A673 (cell line): Measurements from ENCODE around the gene NCKAP1. TPM values are rescaled to one million over a fixed set of nuclear protein-coding genes. Genes with fewer than 3 reads are reported as not detected.
A peak's percentile ranks its signal among the peaks of the same experiment; 100 is the strongest.
"Not testable (repeated sequence)": the region's sequence is repeated elsewhere in the genome, so short reads cannot be mapped to it uniquely, and the experiment has no call there.

Experiments
- BruUV-seq: library from RNA; stranded (reverse); fragments of 400-500 nt; replicated peaks from 2 replicates; lab custom pipeline; 2021; lab: Mats Ljungman, UMichigan
- CTCF ChIA-PET: fragments of 300-600 bp; sonication (Branson Sonifier 250); formaldehyde crosslinking; loops from one replicate; lab custom pipeline; 2022; ENCODE audit warnings: antibody characterized with exemption; lab: Charles Lee
- POLR2A ChIA-PET: fragments of 300-600 bp; sonication (Branson Sonifier 250); formaldehyde crosslinking; loops from one replicate; lab custom pipeline; 2022; ENCODE audit warnings: antibody characterized with exemption; ENCODE audit not compliant: low non-redundant PET; lab: Charles Lee
- DNase-seq: peaks from one replicate; pipeline ENCODE4 v3.0.0-alpha.2; 2015; ENCODE audit warnings: low spot score
- H3K27ac ChIP-seq: fragments of 200-600 bp; sonication (generic); 2 replicates; pipeline ENCODE4 v1.5.1; 2016; ENCODE audit warnings: mixed run types, low read depth, mild to moderate bottlenecking, mixed read lengths, antibody characterized with exemption, low read length; ENCODE audit not compliant: poor library complexity, severe bottlenecking
- H3K27me3 ChIP-seq: fragments of 200-600 bp; sonication (generic); replicated peaks from 2 replicates; pipeline ENCODE4 v1.6.1; 2017; ENCODE audit warnings: mixed run types, low read depth, mild to moderate bottlenecking, mixed read lengths, antibody characterized with exemption, low read length; ENCODE audit not compliant: insufficient read depth, poor library complexity
- H3K36me3 ChIP-seq: fragments of 200-600 bp; sonication (generic); 2 replicates; pipeline ENCODE4 v1.6.1; 2016; ENCODE audit warnings: mixed run types, mild to moderate bottlenecking, mixed read lengths, antibody characterized with exemption, low read length; ENCODE audit not compliant: insufficient read depth, poor library complexity, severe bottlenecking
- H3K4me1 ChIP-seq: fragments of 200-600 bp; sonication (generic); 2 replicates; pipeline ENCODE4 v1.6.1; 2017; ENCODE audit warnings: mixed run types, mild to moderate bottlenecking, mixed read lengths, antibody characterized with exemption, low read length; ENCODE audit not compliant: insufficient read depth, poor library complexity, severe bottlenecking
- H3K4me3 ChIP-seq: fragments of 200-600 bp; sonication (generic); 2 replicates; pipeline ENCODE4 v1.5.1; 2016; ENCODE audit warnings: low read depth, mixed run types, mild to moderate bottlenecking, mixed read lengths, low read length; ENCODE audit not compliant: poor library complexity, severe bottlenecking
- H3K9me3 ChIP-seq: fragments of 200-600 bp; sonication (generic); 2 replicates; pipeline ENCODE4 v1.6.1; 2016; ENCODE audit warnings: mixed run types, low read depth, mild to moderate bottlenecking, mixed read lengths, antibody characterized with exemption, low read length; ENCODE audit not compliant: poor library complexity, severe bottlenecking
- CTCF ChIP-seq: fragments of 300-800, 200-600 bp; sonication (generic); conservative IDR thresholded peaks from 2 replicates; pipeline ENCODE4 v1.5.1; 2017; ENCODE audit warnings: low read depth, mild to moderate bottlenecking, antibody characterized with exemption, low read length, moderate library complexity, mixed read lengths
- EZH2 ChIP-seq: fragments of 200-600 bp; sonication (generic); IDR thresholded peaks from 2 replicates; pipeline ENCODE4 v1.6.1; 2017; ENCODE audit warnings: borderline replicate concordance, low read depth, mild to moderate bottlenecking, mixed read lengths, antibody characterized with exemption, low read length; ENCODE audit not compliant: poor library complexity, severe bottlenecking
- intact Hi-C: fragments of 100-400 bp; cut with micrococcal nuclease; formaldehyde crosslinking; loops from one replicate; pipeline ENCODE4 v1.10.0; 2022; ENCODE audit not compliant: unreplicated experiment
- total RNA-seq: library from RNA; stranded (reverse); gene quantifications from 2 replicates; pipeline ENCODE4 v1.2.3, GENCODE V29; 2021

Gene NCKAP1
- total RNA-seq, 1 experiment from 2014 or later, result 153 TPM

- no peaks in the 10 kb centered on the region for H3K9me3 ChIP-seq
- H3K27me3 ChIP-seq, result no peaks in the 10 kb centered on the region
- H3K4me1 ChIP-seq, result peaks cover 22% of the 10 kb centered on the region
- POLR2A ChIA-PET, result no interaction called here
- no peak overlapping the region for H3K4me3 ChIP-seq
- CTCF ChIA-PET, result no interaction called here
- no TSS peak for BruUV-seq
- no peak for TF ChIP-seq EZH2
- no peak for TF ChIP-seq CTCF
- H3K27ac ChIP-seq, result no peak overlapping the region
- no peak for DNase-seq
- H3K36me3 ChIP-seq, result no peaks in the 10 kb centered on the region
- intact Hi-C loops, result no loop called here
These were observed 144.1 kb downstream of the NCKAP1 start for GRCh38 chr2:182894174-182894573.

GRCh38 chr2:182893666-182894065 is 144.6 kb downstream of the NCKAP1 start:
- Histone ChIP-seq H3K9me3 (no peaks in the 10 kb centered on the region), H3K4me3 (no peak overlapping the region), H3K36me3 (no peaks in the 10 kb centered on the region), H3K4me1 (peaks cover 22% of the 10 kb centered on the region), H3K27me3 (no peaks in the 10 kb centered on the region), H3K27ac (no peak overlapping the region)
- TF ChIP-seq EZH2 (no peak), CTCF (no peak)
- CTCF ChIA-PET, result no interaction called here
- no peak for DNase-seq
- intact Hi-C loops, result no loop called here
- BruUV-seq, result no TSS peak
- POLR2A ChIA-PET, result no interaction called here

GRCh38 chr2:182893035-182893434 is 145.2 kb downstream of the NCKAP1 start:
- BruUV-seq, H3K27me3 ChIP-seq, H3K4me3 ChIP-seq, H3K27ac ChIP-seq, CTCF ChIA-PET, intact Hi-C loops, DNase-seq, H3K36me3 ChIP-seq, H3K9me3 ChIP-seq: not testable (repeated sequence)
- peaks cover 22% of the 10 kb centered on the region for H3K4me1 ChIP-seq
- POLR2A ChIA-PET, result interaction anchor here (0.6 kb wide), 1 partner anchor 11 kb away, joined by 4 read pairs; no protein-coding TSS in a partner anchor

GRCh38 chr2:182891611-182892010 is 146.6 kb downstream of the NCKAP1 start:
- no peaks in the 10 kb centered on the region for H3K36me3 ChIP-seq
- TF ChIP-seq EZH2 (no peak), CTCF (no peak)
- intact Hi-C loops, result no loop called here
- ChIA-PET POLR2A (no interaction called here), CTCF (no interaction called here)
- no TSS peak for BruUV-seq
- no peaks in the 10 kb centered on the region for H3K27me3 ChIP-seq
- no peaks in the 10 kb centered on the region for H3K9me3 ChIP-seq
- DNase-seq, result no peak
- H3K4me3 ChIP-seq, result no peak overlapping the region
- peaks cover 22% of the 10 kb centered on the region for H3K4me1 ChIP-seq
- H3K27ac ChIP-seq, result peak overlapping the region; percentile 23
